HG03432 (cell line): ENCODE data around the gene MUC6.

Experiments
- ATAC-seq: cut with Tn5 transposase; IDR thresholded peaks from one replicate; pipeline ENCODE4 v1.9.1; 2021; ENCODE audit warnings: mild to moderate bottlenecking, moderate library complexity; ENCODE audit not compliant: unreplicated experiment

The MUC6 gene

DNA sequence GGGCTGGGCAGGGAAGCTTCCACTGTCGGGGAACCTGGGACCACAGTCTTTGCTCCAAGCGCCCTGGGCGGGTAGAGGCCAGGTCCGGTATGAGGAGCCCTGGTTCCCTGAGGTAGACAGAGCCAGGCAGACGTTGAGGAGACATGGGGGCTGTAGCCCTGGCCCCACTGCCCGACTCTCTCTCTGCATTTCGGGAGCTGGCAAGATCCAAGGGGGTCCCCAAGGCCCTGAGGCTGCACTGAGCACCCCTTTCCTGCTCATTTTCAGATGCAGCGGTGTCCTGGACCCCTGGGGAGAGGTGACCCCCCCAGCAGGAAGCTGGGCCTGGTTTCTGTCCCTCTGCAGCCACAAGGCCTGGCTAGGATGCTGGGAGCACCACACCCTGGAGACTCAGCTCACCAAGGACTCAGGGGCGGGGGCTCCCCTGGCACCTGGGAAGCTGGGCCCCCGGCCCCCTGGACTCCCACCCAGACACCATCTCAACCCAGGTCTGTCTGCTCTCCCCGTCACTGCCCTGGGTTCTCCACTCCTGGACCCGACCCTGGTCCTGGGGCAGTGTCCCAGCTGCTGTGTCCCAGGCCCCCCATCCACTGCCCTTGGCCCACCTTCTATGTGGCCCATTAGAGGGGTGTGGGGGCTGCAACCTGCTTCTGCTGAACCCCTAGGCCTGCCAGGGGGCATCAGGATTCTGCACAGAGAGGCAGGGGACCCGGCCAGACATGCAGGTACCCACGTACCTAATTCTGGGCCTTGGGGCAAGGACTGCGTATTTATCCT lies 15.0 kb upstream of the MUC6 start:
- ATAC-seq, result no peak

DNA sequence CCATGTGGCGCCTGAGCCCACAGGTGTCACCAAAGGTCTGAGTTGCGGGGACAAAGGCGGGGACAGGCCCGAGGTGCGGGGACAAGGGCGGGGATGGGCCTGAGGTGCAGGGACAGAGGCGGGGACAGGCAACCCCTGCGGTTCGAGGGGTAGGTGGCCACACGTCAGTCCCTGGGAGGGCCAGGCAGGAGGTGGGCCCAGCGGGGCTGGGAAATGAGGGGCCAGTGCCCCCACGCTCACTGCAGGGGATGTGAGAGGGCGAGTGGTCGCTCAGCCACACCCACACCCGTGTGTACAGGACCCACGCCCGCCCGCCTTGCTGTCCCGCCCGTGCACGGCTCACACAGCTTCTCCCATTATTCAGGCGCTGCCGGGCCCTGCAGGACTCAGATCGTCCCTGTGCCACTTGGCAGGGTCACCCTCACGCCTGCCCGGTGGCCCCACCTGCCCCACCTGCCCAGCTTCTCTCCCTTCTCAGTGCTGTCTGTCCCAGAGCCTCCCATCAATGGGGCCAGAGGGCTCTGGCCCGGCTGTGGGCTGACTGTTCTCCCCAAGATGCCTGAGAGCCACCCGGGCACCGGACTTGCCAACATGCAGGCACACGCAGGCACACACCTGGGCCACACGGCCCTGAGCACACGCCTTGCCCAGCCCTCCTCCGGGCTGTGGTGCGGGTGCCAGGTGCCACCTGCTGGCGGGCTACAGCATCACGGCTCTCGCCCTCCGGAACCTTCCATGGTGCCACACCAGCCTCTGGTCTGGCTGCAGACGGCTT lies 14.2 kb upstream of the MUC6 start:
- no peak for ATAC-seq

GRCh38 chr11:1049911-1050580 lies 13.5 kb upstream of the MUC6 start:
- no peak for ATAC-seq

DNA sequence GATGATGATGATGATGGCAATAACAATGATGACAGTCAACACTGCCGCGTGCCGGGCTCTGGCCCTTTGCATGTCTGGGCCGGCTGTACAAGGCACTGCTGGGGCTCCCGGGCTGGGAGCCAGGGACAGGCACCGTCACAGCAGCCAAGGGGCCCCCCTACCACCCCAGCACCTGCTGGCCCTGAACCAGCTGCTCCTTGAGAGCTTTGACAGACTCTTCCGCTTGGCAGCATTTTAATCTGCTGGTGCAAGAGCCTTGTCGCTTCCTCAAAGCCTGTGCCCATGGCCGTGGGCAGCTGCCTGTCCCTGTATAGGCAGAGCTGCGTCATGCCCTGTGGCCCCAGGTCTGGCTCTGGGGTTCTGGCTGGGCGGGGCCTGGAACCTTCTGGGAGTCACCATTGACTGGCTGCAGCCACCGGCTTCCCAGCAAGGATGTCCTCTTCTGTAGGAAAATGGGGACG lies 12.9 kb upstream of the MUC6 start:
- no peak for ATAC-seq

DNA sequence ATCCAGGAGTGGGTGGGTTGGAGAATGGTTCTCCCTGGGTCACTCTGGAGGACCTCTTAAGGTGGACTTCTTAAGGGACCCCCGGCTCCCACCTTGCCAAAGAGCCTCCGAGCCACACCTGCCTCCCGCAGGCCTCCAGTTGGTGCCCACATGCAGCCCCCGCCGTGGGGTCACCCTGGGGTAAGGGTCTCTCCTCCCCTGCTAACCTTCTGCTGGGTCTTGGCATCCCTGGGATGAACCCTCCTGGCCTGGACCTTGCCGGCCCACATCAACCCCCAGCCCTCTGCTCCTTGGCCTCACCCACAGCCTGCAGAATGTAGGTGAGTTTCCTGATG lies 12.5 kb upstream of the MUC6 start:
- no peak for ATAC-seq

- no peak for ATAC-seq
Measured at GRCh38 chr11:1048375-1049070, 12.0 kb upstream of the MUC6 start.

- ATAC-seq, result no peak
Measured at GRCh38 chr11:1047595-1048156, 11.2 kb upstream of the MUC6 start.

GRCh38 chr11:1044160-1044559 lies 7.6 kb upstream of the MUC6 start:
- no peak for ATAC-seq

DNA sequence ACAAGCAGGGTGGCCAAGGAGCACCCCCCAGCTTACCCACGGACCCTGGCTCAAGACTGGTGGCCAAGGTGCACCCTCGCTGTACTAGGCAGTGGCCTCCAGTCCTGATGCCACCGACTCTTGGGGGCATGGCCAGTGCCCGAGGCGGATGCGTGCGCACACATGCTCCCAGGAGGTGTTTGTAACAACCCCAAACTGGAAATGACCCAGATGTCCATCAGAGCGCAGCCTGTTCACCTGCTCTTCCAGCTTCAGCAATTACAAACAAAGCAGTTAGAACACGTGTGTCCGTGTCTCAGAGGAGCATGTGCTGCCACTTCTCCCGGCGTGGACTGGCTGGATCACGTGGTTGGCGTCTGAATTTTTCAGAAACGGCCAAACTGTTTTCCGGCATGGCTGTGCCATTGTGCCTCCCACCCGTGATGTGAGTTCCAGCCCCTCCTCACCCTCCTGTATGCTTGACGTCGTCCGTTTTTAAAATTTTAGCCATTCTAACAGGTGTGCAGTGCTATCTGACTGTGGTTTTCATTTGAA lies 7.1 kb upstream of the MUC6 start:
- no peak for ATAC-seq

DNA sequence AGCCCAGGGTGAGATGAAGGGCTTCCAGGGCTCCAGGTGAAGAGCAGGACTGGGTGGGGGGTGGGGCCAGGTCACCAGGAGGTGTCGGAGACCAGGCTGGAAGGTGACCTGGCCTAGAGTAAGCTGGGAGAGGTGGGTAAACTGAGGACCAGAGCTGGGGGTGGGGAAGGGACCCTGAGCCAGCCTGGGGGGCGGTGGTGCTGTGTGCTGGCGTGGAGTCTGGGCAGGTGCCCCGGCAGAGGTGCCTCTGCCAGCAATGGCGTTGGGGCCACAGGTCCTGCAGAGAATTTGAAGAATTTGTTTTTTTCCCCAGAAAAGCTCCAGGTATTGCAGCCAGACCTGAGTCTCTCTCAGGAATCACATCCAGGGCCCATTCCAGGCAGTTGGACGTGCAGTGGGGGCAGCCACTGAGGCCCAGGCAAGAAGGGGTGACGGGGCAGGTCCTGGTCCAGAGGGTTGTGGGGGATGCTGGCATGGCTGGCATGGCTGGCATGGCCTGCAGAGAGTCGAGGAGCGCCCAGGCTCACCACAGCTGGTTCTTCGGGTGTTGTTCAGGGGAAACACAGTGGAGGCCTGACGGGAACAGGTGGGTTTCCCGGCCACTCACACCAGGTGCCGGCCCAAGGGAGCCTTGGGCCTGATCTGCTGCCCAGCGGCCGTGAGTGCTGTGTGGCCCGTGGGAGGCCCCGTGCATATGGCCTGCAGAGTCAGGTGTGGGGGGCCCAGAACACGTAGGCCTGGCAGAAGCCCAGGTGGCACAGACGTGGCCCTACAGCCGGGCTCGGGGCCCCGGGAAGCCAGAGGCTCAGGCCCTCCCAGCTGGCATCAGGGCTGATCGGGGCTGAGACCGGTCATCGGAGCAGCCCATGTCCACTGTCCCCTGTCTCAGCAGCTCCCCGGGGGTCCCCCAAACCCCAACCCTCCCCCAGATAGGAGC lies 6.4 kb upstream of the MUC6 start:
- no peak for ATAC-seq

GRCh38 chr11:1041936-1042608 lies 5.6 kb upstream of the MUC6 start:
- ATAC-seq, result no peak

- ATAC-seq, result no peak
Measured at GRCh38 chr11:1041471-1041870, 5.0 kb upstream of the MUC6 start.

GRCh38 chr11:1041149-1041467 lies 4.6 kb upstream of the MUC6 start:
- ATAC-seq, result no peak

GRCh38 chr11:1040428-1041148 lies 4.1 kb upstream of the MUC6 start:
- no peak for ATAC-seq

DNA sequence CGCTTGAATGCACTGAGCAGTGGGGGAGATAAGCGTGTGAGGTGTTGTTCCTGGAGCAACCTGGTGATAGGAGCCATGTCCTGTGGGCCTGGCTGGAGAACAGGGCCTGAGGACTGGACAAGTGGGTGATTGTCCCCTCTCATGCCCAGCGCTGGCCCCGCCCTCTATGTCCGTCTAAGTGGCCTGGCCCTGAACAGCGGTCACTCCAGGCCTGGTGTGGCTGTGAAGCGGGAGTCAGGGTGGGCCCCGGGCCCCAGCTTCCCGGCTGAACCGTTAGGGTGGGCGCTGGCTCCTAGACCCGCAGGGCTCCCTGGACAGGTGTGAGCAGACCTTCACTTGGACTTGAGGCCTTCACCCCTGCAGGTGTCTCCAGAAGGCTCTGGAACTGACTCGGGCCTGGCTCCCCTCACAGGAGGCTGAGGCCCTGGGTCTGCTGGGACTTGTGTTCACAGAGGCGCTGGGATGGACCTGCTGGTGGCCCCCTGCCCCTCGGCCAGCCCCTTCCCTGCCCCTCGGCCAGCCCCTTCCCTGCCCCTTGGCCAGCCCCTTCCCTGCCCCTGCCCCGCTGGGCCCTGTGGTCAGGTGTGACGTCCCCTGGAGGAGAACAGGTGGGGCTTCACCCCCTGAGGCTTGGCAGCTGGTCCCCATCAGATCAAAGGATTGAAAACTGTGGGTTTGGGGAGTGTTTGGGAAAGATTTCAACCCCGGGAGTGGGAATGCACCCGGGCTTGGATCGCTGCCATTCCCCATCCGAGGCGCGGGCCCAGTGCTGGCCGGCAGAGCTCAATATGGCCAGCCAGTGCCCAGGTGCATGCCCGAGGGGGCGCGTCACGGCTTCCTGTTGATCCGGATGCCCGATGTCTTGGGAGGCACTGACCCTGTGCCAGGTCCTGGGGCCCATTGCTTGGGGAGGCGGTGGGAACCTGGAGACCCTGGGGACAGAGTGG lies 3.2 kb upstream of the MUC6 start:
- no peak for ATAC-seq

GRCh38 chr11:1038921-1039320 lies 2.4 kb upstream of the MUC6 start:
- no peak for ATAC-seq

GRCh38 chr11:1038361-1038760 lies 1.8 kb upstream of the MUC6 start:
- ATAC-seq, result no peak
